ENCODE measurements around the gene ENTPD2.

The ENTPD2 gene

DNA sequence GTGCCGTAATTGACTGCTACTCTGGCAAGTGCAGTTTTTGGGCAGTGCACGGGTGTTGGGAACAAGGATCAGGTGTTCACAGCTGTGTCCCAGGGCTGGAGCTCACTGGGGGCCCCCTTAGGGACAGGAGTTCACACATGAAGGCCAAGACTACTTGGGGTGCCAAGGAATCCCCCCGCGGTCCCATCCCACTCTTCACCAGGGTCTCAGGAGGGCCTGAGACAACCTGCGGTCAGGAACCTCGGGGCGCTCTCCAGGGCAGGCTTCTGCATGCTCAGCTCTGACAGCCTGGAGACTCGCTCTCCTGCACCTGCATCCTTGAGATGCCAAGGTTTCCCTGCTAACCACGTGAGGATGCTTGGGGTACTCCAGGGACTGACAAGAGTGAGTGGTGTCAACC is 30.7 kb upstream of the ENTPD2 start:
- no peak overlapping the region for H3K27ac Mint-ChIP-seq
- H3K9me3 Mint-ChIP-seq: no peaks in the 10 kb centered on the region
- no peaks in the 10 kb centered on the region for H3K27me3 Mint-ChIP-seq
- peaks cover 49% of the 10 kb centered on the region for H3K4me1 Mint-ChIP-seq (ENCODE audit: low read depth)
- peaks cover 14% of the 10 kb centered on the region for H3K36me3 Mint-ChIP-seq (ENCODE audit: low read depth)
- no peak overlapping the region for H3K4me3 Mint-ChIP-seq

DNA sequence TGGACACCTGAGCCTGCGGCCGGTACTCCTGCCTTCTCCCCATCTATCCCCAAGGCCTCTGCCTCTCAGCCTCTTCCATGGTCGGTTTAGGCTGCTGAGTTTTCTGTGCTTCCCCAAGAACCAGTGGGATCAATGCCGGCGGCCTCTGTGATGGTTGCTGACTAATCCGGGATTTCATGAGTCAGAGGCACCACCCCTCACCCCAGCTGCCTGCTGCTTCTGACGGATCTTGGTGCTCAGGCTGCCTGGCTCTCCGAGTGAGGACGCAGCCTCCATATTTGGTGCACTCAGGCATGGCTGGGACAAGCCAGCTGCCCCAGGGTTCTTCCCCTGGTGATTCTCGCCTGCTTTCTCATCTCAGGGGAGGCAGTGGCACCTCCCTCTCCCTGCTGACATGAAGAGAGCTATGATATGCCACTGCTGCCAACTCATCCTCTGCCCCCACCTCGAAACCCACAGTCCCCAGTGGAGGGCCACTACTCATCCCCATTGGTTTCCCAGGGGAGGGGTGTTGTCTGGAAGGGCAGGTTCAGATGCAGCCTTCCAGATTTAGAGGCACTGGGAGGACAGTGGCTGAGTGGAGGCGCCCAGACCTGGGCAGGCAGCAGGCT is 29.6 kb upstream of the ENTPD2 start:
- Mint-ChIP-seq H3K4me3 (no peak overlapping the region), H3K9me3 (no peaks in the 10 kb centered on the region), H3K27me3 (no peaks in the 10 kb centered on the region), H3K36me3 (ENCODE audit: low read depth) (peaks cover 5% of the 10 kb centered on the region), H3K4me1 (ENCODE audit: low read depth) (peaks cover 39% of the 10 kb centered on the region), H3K27ac (peak overlapping the region; percentile 21)

DNA sequence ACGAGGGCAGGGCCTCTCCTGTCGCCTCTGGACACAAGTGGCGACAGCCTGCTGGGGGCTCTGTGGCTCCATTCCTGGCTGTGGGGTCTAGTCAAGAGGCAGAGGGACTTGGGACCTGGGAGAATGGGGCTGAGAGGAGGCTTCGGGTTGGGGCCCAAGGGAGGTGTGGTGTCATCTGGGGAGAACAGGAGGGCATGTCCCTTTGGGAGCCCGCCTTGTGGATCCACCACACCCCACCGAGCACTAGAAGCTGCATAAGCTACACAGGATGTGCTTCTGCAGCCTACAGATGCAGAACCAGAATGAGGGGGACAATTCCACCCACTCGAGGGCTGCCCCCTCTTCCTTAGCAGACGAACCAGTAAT is 29.0 kb upstream of the ENTPD2 start:
- Mint-ChIP-seq H3K27ac (no peak overlapping the region), H3K4me3 (no peak overlapping the region), H3K9me3 (no peaks in the 10 kb centered on the region), H3K36me3 (ENCODE audit: low read depth) (peaks cover 5% of the 10 kb centered on the region), H3K27me3 (no peaks in the 10 kb centered on the region), H3K4me1 (ENCODE audit: low read depth) (peaks cover 33% of the 10 kb centered on the region)

DNA sequence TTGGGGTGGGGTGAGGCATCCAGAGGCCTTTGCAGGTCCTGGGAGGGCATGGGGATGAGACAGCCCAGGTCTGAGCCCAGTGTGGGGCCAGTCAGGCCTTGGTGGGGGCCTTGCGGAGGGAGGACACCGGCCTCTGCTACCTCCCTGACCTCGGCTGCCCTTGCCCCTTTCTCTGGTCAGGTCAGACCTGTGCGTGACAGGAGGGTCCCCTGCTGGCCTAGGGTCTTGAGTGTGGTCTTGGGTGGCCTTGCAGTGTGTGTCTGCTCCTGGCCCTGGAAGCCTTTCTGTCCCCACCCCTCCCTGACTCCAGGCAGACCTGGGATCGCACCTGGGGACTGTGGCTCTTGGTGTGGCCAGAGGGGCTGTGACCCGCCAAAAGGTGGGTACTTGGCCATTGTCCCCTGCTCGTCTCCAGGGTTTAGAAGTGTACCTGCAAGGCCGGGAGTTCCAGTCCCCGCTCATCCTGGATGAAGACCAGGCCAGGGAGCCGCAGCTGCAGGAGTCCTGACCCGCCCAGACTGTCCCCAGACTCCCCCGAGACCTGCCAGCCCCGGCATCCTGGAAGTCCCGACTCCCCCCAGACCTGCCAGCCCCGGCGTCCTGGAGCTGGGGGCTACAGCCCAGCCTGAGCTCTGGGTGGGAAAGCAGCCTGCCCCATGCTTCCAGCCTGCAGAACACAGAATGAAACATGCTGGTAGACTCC is 28.5 kb upstream of the ENTPD2 start:
- peaks cover 28% of the 10 kb centered on the region for H3K4me1 Mint-ChIP-seq (ENCODE audit: low read depth)
- no peaks in the 10 kb centered on the region for H3K9me3 Mint-ChIP-seq
- H3K27ac Mint-ChIP-seq: no peak overlapping the region
- peaks cover 5% of the 10 kb centered on the region for H3K36me3 Mint-ChIP-seq (ENCODE audit: low read depth)
- H3K27me3 Mint-ChIP-seq: no peaks in the 10 kb centered on the region
- H3K4me3 Mint-ChIP-seq: no peak overlapping the region

DNA sequence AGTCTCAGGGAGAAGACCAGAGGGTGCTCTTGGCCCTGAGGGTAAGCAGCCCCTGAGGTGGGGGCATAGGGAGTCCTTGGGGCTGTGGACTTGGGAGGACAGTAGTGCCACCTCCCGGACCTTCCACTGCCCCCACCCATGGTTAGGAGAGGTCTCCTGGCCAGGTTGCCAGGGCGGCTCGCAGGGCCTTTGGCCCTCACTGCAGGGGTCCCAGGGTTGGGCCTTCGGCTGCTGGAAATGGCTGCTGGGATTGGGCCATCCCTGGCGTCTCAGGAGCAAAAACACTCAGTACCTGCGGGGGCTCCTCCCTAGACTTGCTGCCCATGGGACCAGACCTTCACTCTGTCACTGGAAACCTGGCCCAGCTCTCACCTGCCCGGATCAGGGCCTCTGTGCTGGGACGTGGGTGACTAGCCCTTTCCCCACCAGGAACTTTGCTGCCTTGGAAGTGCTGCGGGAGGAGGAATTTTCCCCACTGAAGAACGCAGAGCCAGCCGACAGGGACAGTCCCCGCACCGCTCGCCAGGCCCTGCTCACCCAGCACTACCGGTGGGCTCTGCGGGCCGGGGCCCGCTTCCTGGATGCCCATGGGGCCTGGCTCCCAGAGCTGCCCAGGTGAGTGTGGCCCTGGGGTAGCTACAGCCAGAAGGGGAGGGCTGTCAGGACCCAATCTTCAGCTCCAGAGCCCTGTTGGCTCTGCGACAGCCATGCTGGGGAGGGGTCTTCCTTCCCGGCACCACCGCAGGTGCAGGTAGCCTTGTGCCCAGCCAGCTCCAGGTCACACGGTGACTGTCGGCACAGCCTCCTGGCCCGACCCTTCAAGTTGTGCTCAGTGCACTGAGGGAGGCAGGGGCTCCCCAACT is 26.6 kb upstream of the ENTPD2 start:
- no peak overlapping the region for H3K27ac Mint-ChIP-seq
- H3K4me3 Mint-ChIP-seq: no peak overlapping the region
- H3K27me3 Mint-ChIP-seq: no peaks in the 10 kb centered on the region
- H3K9me3 Mint-ChIP-seq: no peaks in the 10 kb centered on the region
- H3K36me3 Mint-ChIP-seq (ENCODE audit: low read depth): peaks cover 5% of the 10 kb centered on the region
- peaks cover 23% of the 10 kb centered on the region for H3K4me1 Mint-ChIP-seq (ENCODE audit: low read depth)

DNA sequence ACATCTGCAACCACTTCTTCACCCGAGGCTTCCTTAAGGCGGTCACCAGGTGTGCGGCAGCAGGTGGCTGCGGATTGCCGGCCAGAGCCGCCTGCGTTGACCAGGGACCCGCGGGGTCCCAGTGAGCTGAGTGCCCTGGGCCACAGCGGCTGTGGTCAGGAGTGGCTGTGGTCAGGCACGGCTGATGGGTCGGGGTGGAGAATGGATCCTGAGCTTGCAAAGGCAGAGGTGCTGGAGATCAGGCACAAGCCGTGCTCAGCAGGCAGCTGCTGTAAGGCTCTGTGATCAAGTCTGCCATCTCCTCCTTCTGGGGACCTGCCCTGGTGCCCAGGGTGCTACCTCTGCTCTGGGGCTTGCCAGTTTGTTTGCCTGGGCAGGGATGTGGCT is 25.5 kb upstream of the ENTPD2 start:
- no peak overlapping the region for H3K27ac Mint-ChIP-seq
- peaks cover 5% of the 10 kb centered on the region for H3K36me3 Mint-ChIP-seq (ENCODE audit: low read depth)
- H3K9me3 Mint-ChIP-seq: no peaks in the 10 kb centered on the region
- H3K27me3 Mint-ChIP-seq: no peaks in the 10 kb centered on the region
- peaks cover 14% of the 10 kb centered on the region for H3K4me1 Mint-ChIP-seq (ENCODE audit: low read depth)
- peak overlapping the region; percentile 3 for H3K4me3 Mint-ChIP-seq

DNA sequence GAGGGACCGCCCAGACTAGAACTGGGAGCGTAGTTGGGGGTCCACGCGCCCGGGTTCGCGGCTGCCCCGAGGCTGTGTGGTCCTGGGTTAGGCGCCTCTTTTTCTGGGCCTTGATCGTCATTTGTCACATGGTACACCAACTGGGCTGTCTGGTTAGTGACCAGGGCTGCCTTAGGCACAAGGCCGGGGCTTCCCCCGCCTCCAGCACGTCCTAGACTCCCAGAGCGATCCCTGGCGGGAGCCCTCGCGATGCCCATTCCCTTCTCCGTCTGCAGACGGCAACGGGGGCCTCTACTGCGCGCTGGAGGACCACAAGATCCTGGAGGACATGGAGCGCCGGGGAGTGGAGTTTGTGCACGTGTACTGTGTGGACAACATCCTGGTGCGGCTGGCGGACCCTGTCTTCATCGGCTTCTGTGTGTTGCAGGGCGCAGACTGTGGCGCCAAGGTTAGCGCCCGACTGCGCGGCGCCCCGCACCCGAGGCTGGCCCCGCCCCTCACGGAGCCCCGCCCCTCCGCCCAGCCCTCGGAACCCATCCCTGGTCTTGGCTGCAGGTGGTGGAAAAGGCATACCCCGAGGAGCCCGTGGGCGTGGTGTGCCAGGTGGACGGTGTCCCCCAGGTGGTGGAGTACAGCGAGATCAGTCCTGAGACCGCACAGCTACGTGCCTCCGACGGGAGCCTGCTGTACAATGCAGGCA is 25.0 kb upstream of the ENTPD2 start:
- peaks cover 5% of the 10 kb centered on the region for H3K36me3 Mint-ChIP-seq (ENCODE audit: low read depth)
- no peaks in the 10 kb centered on the region for H3K27me3 Mint-ChIP-seq
- peak overlapping the region; percentile 74 for H3K4me3 Mint-ChIP-seq
- no peaks in the 10 kb centered on the region for H3K9me3 Mint-ChIP-seq
- H3K27ac Mint-ChIP-seq: no peak overlapping the region
- peaks cover 11% of the 10 kb centered on the region for H3K4me1 Mint-ChIP-seq (ENCODE audit: low read depth)

DNA sequence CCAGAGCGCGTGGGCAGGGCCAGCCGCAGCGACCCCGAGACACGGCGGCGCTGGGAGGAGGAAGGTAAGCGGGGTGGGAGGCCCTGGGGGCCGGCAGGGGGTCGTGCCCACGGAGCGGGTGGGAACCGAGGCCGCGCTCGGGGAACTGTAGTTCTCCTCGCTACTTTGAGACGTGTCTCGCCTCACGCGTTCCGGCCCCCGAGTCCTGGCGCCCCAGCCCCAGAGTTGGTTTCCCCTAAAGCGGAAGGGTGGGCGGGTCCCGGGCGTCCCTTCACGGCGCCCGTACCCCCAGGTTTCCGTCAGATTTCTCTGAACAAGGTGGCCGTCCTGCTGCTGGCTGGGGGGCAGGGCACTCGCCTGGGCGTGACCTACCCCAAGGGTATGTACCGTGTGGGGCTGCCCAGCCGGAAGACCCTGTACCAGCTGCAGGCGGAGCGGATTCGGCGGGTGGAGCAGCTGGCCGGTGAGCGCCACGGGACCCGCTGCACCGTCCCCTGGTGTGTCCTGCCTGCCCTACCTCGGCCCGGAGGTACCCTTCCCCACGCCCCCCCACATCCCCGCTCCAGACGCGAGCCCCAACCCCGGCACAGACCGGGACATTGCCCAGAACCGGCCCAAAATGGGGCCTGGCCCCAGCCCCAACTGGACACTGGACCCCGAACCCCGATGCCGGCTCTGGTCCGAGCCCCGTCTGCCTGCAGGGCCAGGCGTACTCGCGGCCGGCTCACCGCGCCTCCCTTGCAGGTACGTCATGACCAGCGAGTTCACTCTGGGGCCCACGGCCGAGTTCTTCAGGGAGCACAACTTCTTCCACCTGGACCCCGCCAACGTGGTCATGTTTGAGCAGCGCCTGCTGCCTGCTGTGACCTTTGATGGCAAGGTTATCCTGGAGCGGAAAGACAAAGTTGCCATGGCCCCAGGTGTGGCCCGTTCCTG is 24.2 kb upstream of the ENTPD2 start:
- Mint-ChIP-seq H3K36me3 (ENCODE audit: low read depth) (no peaks in the 10 kb centered on the region), H3K27ac (no peak overlapping the region), H3K4me3 (peak overlapping the region; percentile 74), H3K9me3 (no peaks in the 10 kb centered on the region), H3K27me3 (no peaks in the 10 kb centered on the region), H3K4me1 (ENCODE audit: low read depth) (peaks cover 3% of the 10 kb centered on the region)

DNA sequence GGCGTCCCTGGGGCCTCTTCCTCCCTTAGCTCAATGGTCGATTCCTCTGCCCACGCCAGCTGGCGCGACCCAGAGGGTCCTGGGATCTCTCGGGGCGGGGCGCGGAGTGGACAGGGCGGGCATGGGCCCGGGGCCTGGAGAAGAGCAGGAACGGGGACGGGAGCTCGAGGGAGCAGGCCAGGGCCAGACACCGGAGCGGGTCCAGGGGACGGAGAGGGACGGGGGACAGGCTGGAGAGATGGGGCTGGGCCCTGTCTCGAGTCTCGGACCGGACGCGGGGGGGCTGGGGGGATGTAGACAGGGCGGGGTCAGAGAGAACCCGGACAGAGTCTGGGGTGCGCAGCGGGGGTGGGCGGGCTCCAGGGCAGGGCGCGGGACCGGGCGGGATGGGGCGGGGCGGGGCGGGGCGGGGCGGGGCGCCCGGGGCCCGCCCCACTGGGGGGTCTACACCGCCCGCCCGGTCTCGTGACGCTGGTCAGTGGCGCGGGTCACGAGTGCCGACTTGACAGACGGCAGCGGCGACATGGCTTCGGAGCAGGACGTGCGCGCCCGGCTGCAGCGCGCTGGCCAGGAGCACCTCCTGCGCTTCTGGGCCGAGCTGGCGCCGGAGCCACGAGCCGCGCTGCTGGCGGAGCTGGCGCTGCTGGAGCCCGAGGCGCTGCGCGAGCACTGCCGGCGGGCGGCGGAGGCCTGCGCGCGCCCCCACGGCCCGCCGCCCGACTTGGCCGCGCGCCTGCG is 23.3 kb upstream of the ENTPD2 start, which contains the start of gene UAP1L1:
UAP1L1 (plus strand) TSS at position 508 of the 738 bp plus-strand sequence; CDS start at position 524, 16 bp downstream.
- Mint-ChIP-seq H3K36me3 (ENCODE audit: low read depth) (no peaks in the 10 kb centered on the region), H3K4me1 (ENCODE audit: low read depth) (no peaks in the 10 kb centered on the region), H3K4me3 (peak within 1 kb of the TSS; percentile 74), H3K27ac (no peak within 1 kb of the TSS), H3K27me3 (no peaks in the 10 kb centered on the region), H3K9me3 (no peaks in the 10 kb centered on the region)

DNA sequence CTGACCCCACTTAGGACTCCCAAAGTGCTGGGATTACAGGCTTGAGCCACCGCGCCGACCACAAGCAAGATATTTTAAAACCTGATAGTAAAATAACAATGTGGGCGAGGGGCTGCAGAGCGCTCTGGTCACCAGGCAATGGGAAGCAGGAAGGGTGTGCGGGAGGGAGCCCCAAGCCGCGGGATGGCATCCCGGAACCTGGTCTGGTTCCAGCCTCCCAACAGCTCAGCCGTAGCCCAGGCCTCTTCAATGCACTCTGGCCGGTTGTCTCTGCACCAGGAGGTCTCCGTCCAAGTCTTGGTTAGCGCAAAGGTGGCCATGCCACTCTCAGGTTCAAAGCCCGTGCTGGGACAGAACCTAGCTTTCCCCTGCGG is 22.8 kb upstream of the ENTPD2 start:
- Mint-ChIP-seq H3K27me3 (no peaks in the 10 kb centered on the region), H3K36me3 (ENCODE audit: low read depth) (no peaks in the 10 kb centered on the region), H3K27ac (no peak overlapping the region), H3K4me1 (ENCODE audit: low read depth) (no peaks in the 10 kb centered on the region), H3K4me3 (peak overlapping the region; percentile 50), H3K9me3 (no peaks in the 10 kb centered on the region)

DNA sequence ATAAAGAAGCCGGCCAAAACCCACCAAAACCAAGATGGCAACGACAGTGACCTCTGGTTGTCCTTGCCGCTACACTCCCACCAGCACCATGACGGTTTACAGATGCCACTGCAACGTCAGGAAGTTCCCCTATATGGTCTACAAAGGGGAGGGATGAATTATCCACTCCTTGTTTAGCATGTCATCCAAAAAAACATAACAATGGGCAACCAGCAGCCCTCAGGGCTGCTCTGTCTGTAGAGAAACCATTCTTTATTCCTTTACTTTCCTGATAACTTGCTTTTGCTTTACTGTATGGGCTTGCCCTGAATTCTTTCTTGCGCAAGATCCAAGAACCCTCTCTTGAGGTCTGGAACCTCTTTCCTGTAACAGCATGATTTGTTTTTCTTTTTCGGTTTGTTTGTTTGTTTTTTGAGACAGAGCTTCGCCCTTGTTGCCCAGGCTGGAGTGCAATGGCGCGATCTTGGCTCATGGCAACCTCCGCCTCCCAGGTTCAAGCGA is 21.5 kb upstream of the ENTPD2 start:
- Mint-ChIP-seq H3K27me3 (no peaks in the 10 kb centered on the region), H3K4me3 (no peak overlapping the region), H3K36me3 (ENCODE audit: low read depth) (no peaks in the 10 kb centered on the region), H3K4me1 (ENCODE audit: low read depth) (peaks cover 7% of the 10 kb centered on the region), H3K9me3 (no peaks in the 10 kb centered on the region), H3K27ac (no peak overlapping the region)

DNA sequence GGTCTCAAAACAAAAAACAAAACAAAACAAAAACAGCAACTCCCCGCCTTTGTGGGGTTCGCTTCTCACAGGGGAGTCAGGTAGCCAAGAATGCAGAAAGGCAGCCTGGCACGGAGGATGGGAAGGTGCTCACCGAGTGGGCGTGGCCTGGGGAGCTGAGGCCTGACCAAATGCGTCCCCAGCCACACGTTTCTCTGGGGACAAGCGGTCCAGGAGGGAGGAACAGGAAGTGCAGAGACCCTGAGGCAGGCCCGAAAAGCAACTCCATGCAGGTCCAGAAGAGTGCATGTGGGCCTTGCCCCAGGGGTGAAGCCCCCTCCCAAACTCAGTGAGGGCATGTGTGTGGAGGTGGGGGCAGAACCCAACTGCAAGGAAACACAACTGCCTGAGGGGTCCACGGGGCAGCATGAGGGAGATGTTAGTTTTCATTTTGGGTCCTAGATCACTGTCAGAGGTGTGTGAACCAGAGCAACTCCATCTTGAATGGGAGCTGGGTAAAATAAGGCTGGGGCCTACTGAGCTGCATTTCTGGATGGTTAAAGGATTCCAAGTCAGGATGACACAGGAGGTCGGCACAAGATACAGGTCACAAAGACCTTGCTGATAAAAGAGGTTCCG is 20.9 kb upstream of the ENTPD2 start:
- Mint-ChIP-seq H3K9me3 (no peaks in the 10 kb centered on the region), H3K27me3 (no peaks in the 10 kb centered on the region), H3K4me1 (ENCODE audit: low read depth) (peaks cover 7% of the 10 kb centered on the region), H3K27ac (no peak overlapping the region), H3K36me3 (ENCODE audit: low read depth) (no peaks in the 10 kb centered on the region), H3K4me3 (no peak overlapping the region)

DNA sequence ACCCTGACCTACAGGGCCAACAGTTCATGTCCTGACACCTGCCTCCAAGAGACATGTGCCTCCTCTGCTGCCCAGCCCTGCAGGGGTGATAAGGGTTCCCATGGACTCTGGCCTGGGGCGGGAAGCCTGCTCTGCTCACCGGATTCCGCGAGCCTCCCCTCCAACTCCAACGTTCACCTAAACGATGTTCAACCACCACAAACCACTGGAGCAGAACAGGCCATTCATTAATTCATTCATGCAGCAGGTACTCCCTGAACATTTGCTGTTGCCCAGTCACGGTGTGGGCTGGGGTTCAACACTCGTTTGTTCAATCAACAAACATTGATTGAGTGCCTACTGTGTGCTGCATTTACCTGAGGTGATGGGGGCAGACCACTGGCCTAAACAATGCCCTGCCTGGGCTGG is 20.1 kb upstream of the ENTPD2 start:
- H3K9me3 Mint-ChIP-seq: no peaks in the 10 kb centered on the region
- peaks cover 7% of the 10 kb centered on the region for H3K4me1 Mint-ChIP-seq (ENCODE audit: low read depth)
- no peaks in the 10 kb centered on the region for H3K36me3 Mint-ChIP-seq (ENCODE audit: low read depth)
- H3K27ac Mint-ChIP-seq: no peak overlapping the region
- H3K27me3 Mint-ChIP-seq: no peaks in the 10 kb centered on the region
- H3K4me3 Mint-ChIP-seq: no peak overlapping the region

All from stimulated activated naive CD8-positive, alpha-beta T cell treated with anti-CD3 and anti-CD28 coated beads, Interleukin-15, Interleukin-2, amounts not matched to agents 100 ng/mL and 50 ng/mL, for 24 hours (primary cell).